ENCODE results near the gene ZNF79.
A peak's percentile ranks its signal among the peaks of the same experiment; 100 is the strongest.

Gene ZNF79

GRCh38 chr9:127397646-127398274, 26.4 kb upstream of the ZNF79 start:
- in situ Hi-C loops (cut with MboI; ENCODE audit: low pct_unique_long_range_greater_than_20kb, low sequenced_read_pairs), result no loop called here
- DNase-seq, result peak; percentile 37

DNA sequence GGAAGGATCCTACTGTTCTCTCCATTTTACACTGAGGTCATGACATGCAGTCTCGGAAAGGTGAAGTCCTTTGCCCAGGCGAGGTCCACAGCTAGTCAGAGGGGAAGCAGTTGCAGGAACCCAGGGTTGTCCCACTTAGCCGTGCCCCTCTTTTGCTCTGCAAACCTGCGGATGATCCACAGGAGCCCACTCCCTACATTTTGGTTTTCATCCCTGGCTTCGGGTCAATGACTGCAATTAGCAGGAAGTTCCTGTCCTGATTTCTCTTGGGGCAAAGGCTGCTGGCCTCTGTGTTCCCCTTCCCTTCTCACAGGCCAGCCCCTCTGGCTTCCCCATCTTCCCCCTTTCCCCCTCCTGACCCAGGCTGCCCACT, 25.9 kb upstream of the ZNF79 start:
- in situ Hi-C loops (cut with MboI; ENCODE audit: low pct_unique_long_range_greater_than_20kb, low sequenced_read_pairs), result no loop called here
- DNase-seq, result no peak

DNA sequence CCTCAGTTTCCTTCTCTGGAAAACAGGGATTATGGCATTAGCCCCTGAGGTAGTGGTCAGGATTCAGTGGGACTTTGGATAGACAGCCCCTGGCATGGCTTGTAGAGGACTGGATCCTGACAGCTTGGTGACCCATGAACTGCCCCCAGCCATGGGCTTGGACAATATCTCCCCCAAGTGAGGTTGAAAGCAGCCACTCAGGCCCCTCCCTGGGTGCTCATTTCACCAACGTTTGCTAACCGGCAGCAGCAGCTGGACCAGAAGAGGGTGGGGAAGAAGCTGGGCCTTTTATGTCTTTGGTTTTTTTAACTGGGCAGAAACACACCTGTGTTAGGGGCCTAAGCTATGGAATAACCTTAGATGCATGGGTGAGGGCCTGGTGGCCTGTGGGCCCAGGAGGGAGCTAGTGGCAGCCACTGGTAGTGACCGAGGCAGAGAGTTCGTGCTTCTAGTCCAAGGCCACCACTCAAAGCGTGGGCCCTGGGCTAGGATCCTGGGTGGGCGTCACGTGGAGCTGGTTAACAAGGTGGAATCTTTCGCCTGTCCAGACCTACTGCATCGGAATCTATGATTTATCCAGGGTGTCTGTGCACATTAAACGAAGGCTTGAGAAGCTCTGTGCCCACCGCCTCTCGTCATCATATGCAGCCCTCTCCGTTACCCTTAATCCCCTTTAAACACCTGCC, 25.3 kb upstream of the ZNF79 start:
- no peak for DNase-seq
- in situ Hi-C loops (cut with MboI; ENCODE audit: low pct_unique_long_range_greater_than_20kb, low sequenced_read_pairs), result no loop called here

GRCh38 chr9:127399736-127400269, 24.4 kb upstream of the ZNF79 start:
- in situ Hi-C loops (cut with MboI; ENCODE audit: low pct_unique_long_range_greater_than_20kb, low sequenced_read_pairs), result no loop called here
- DNase-seq, result no peak

- in situ Hi-C loops (cut with MboI; ENCODE audit: low pct_unique_long_range_greater_than_20kb, low sequenced_read_pairs), result no loop called here
Measured at GRCh38 chr9:127402401-127403090, 21.6 kb upstream of the ZNF79 start.

DNA sequence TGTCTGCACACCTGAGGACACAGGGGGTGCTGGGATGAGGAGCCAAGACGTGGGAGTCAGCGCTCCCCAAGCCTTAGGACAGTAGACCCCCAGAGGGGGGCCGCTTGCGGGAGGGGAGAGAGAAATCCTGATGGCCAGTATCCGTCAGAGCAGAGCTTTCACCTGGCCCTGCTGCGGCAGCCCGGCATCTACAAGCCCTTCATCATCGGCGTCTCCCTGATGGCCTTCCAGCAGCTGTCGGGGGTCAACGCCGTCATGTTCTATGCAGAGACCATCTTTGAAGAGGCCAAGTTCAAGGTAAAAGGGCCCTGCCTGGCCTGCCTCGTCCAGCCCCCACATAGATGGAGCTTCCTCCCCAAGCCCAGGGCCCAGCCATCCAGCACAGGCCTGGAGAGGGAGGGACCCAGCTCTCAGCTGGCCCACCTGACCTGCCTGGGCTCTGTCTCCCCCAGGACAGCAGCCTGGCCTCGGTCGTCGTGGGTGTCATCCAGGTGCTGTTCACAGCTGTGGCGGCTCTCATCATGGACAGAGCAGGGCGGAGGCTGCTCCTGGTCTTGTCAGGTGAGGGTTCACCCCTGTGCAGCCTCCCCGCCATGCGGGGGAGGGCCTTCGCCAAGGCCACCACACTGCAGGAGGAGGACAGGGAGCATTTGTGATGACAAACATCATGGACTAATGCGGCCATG, 20.5 kb upstream of the ZNF79 start:
- in situ Hi-C loops (cut with MboI; ENCODE audit: low pct_unique_long_range_greater_than_20kb, low sequenced_read_pairs), result no loop called here
- DNase-seq, result no peak

More at GRCh38 chr9:127402401-127403090, 21.6 kb upstream of the ZNF79 start:
- DNase-seq, result no peak

GRCh38 chr9:127404631-127405030, 19.6 kb upstream of the ZNF79 start:
- in situ Hi-C loops (cut with MboI; ENCODE audit: low pct_unique_long_range_greater_than_20kb, low sequenced_read_pairs), result no loop called here

DNA sequence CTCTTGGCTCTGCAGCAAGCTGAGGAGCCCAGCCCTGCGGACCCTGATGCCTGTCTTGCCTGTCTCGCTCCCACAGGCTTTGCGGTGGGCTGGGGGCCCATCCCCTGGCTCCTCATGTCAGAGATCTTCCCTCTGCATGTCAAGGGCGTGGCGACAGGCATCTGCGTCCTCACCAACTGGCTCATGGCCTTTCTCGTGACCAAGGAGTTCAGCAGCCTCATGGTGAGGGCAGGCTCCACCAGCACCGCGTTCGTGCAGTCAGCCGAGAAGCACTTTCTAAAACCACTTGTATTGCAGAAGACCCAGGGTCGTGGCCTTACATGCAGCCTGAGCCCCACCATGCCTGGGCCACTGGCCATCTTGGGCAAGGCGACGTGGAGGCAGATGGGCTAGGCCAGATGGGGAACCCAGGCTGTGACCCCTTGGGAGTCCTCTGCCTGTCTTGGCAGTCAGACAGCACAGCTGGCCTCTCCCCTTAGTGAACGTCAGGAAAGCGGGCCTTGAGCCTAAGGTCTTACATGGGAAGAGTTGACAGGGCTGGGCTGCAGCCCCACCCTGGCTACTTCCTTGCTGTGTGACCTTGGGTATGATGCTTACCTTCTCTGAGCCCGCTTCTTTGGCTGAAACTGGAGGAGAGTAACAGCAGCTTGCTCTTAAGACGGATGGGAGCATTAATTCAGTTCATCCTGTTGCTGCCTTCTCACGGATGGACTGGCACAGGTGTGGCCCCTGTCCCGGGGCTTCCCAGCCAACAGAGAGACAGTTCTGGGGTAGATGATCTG, 18.6 kb upstream of the ZNF79 start:
- in situ Hi-C loops (cut with MboI; ENCODE audit: low pct_unique_long_range_greater_than_20kb, low sequenced_read_pairs), result no loop called here
- DNase-seq, result no peak

More at GRCh38 chr9:127404631-127405030, 19.6 kb upstream of the ZNF79 start:
- no peak for DNase-seq

GRCh38 chr9:127406799-127407491, 17.2 kb upstream of the ZNF79 start:
- no peak for DNase-seq
- in situ Hi-C loops (cut with MboI; ENCODE audit: low pct_unique_long_range_greater_than_20kb, low sequenced_read_pairs), result no loop called here

GRCh38 chr9:127407492-127407843, 16.7 kb upstream of the ZNF79 start:
- in situ Hi-C loops (cut with MboI; ENCODE audit: low pct_unique_long_range_greater_than_20kb, low sequenced_read_pairs), result no loop called here
- no peak for DNase-seq

DNA sequence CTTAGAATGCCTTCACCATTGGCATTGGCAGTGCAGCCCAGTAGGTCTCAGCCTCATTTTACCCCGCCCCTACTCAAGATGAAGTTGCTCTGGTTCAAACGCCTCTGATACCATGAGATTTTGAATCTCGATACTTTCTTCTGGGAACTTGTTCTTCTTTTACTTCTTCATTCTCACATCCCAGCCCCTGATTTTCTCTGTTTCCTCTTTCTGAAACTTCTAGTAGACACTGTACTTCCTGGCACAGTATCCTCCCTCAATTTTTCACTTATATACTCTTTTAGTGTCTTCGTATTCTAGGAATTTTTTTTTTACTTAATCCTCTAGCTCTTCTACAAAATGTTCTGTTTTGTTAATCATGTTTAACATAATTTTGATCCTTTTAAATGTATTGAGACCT, 13.1 kb upstream of the ZNF79 start:
- no peak for DNase-seq
- in situ Hi-C loops (cut with MboI; ENCODE audit: low pct_unique_long_range_greater_than_20kb, low sequenced_read_pairs), result no loop called here

DNA sequence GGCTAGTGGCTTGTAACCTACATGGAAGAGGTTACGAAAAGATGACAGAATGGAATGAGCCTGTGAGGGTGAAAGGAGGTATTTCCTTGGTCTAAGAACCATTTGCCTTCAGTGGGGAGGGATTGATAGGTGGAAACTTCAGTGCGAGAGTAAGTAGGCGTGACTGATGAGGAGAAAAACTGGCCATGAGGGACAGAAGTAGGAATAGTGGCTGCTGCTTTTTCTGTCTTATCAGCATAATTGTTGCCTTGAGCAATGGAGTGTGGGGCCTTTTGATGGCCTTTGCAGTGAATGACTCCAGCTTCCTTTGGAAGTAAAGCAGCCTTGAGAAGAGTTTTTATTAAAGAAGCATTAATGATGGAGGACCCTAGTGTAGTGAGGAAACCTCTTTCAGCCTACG, 9.0 kb upstream of the ZNF79 start:
- no peak for DNase-seq
- in situ Hi-C loops (cut with MboI; ENCODE audit: low pct_unique_long_range_greater_than_20kb, low sequenced_read_pairs), result no loop called here

DNA sequence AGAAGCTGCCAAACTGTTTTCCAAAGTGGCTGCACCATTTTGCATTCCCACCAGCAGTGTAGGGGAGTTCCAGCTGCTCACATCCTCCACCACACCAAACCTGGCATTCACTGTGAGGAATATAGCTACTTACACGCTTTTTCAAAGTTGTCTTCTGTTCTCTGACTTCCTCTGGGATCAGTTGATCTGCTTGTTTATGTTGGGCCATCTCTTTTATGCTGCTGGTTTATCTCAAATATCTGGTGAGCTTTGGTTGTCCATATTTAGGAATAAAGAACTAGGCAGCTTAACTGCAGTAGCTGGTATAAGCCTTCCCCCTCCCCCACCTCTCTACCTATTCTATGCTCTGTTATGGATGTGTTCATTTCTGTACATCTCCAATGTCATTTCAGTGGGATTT, 8.5 kb upstream of the ZNF79 start:
- no peak for DNase-seq
- in situ Hi-C loops (cut with MboI; ENCODE audit: low pct_unique_long_range_greater_than_20kb, low sequenced_read_pairs), result no loop called here

- no peak for DNase-seq
- in situ Hi-C loops (cut with MboI; ENCODE audit: low pct_unique_long_range_greater_than_20kb, low sequenced_read_pairs), result no loop called here
Measured at GRCh38 chr9:127417131-127418036, 6.8 kb upstream of the ZNF79 start.

DNA sequence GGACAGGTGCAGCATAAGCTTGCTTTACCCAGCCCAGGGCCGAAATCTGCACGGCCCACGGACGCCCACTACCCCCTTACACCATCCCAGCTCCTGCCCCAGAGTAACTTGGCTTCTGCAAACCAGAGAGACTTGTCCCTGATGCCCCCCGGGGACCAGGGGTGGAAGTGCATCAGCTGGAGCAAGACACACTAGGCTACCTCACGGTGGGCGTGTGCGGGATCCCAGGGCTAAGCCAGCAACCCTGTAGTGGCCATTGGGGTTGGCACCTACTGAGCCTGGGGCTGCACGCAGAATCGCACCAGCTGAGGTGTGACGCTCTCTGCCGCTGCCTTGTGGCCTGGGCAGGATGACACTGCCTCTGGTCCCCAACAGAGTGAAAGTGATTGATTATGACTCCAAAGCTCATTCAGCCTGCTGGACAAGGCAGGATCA, 6.1 kb upstream of the ZNF79 start:
- DNase-seq, result peak; percentile 62
- in situ Hi-C loops (cut with MboI; ENCODE audit: low pct_unique_long_range_greater_than_20kb, low sequenced_read_pairs), result no loop called here

DNA sequence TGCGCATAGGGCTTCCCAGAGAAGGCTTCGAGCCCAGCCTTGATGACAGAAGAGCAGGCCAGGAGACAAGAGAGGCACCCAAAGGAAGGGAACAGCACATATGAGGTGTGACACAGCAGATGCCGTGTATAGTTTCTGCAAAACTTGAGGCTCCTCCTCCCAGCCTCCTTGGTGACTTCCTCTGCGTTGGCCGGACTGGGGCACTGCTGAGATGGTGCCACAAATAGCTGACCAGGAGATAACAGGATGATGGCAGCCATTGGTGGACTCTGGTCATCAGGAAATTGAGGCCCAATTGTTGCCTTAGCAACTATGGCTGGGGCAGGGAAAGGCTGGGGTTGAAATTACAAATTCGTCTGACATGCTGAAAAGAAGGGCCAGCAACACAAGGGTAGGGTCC, 4.8 kb upstream of the ZNF79 start:
- DNase-seq, result no peak
- in situ Hi-C loops (cut with MboI; ENCODE audit: low pct_unique_long_range_greater_than_20kb, low sequenced_read_pairs), result no loop called here

GRCh38 chr9:127421057-127421456, 3.1 kb upstream of the ZNF79 start:
- DNase-seq, result no peak
- in situ Hi-C loops (cut with MboI; ENCODE audit: low pct_unique_long_range_greater_than_20kb, low sequenced_read_pairs), result no loop called here

Measured in KBM-7 (cell line).